SU-DHL-6 (cell line): ENCODE measurements around the gene RNASEH2C.

ENCODE experiments used
- H2AFZ ChIP-seq: fragments of 200-600 bp; sonication (generic); 2 replicates; pipeline ENCODE4 v1.6.1; 2014; ENCODE audit warnings: low read depth, mild to moderate bottlenecking, moderate library complexity, mixed read lengths, antibody characterized with exemption, low read length; ENCODE audit not compliant: severe bottlenecking
- H3F3A ChIP-seq: fragments of 200-600 bp; shearing (Covaris generic); 2 replicates; pipeline ENCODE4 v1.6.0; 2016; ENCODE audit warnings: antibody characterized with exemption, mild to moderate bottlenecking; ENCODE audit not compliant: insufficient read depth
- H3K27ac ChIP-seq: fragments of 200-600 bp; sonication (generic); 2 replicates; pipeline ENCODE4 v1.5.1; 2016; ENCODE audit warnings: low read depth, mild to moderate bottlenecking, low read length, moderate library complexity, mixed read lengths
- H3K27me3 ChIP-seq: fragments of 200-600 bp; sonication (generic), shearing (Covaris generic); 2 replicates; pipeline ENCODE4 v1.6.0; 2014; ENCODE audit warnings: mild to moderate bottlenecking, low read length
- H3K36me3 ChIP-seq: fragments of 200-600 bp; sonication (generic); 2 replicates; pipeline ENCODE4 v1.6.1; 2014; ENCODE audit warnings: mild to moderate bottlenecking, low read length, mixed read lengths
- H3K4me2 ChIP-seq: fragments of 300-600, 200-600 bp; shearing (Covaris generic), sonication (generic); 2 replicates; pipeline ENCODE4 v1.6.0; 2014; ENCODE audit warnings: low read length, low read depth, mild to moderate bottlenecking; ENCODE audit not compliant: poor library complexity, severe bottlenecking
- H3K4me3 ChIP-seq: fragments of 200-600 bp; sonication (generic); 2 replicates; pipeline ENCODE4 v1.5.1; 2014; ENCODE audit warnings: antibody characterized with exemption, low read length, mild to moderate bottlenecking, mixed read lengths; ENCODE audit not compliant: insufficient read depth, poor library complexity, severe bottlenecking
- H3K79me2 ChIP-seq: fragments of 200-600 bp; sonication (generic); 2 replicates; pipeline ENCODE4 v1.6.1; 2014; ENCODE audit warnings: mild to moderate bottlenecking, low read length, moderate library complexity; ENCODE audit not compliant: insufficient read depth
- H3K9ac ChIP-seq: fragments of 200-600 bp; sonication (generic); 2 replicates; pipeline ENCODE4 v1.7.0; 2014; ENCODE audit warnings: mild to moderate bottlenecking, low read length
- H3K9me2 ChIP-seq: fragments of 200-600 bp; sonication (generic); replicated peaks from 2 replicates; pipeline ENCODE4 v1.6.1; 2014; ENCODE audit warnings: low read length; ENCODE audit not compliant: insufficient read depth
- H3K9me3 ChIP-seq: fragments of 200-600 bp; sonication (generic); 2 replicates; pipeline ENCODE4 v1.6.1; 2014; ENCODE audit warnings: low read length, mixed read lengths; ENCODE audit not compliant: insufficient read depth
- H4K20me1 ChIP-seq: fragments of 200-600 bp; sonication (generic); 2 replicates; pipeline ENCODE4 v1.6.1; 2014; ENCODE audit warnings: low read depth, mild to moderate bottlenecking, antibody characterized with exemption, low read length, moderate library complexity, mixed read lengths
- CTCF ChIP-seq: fragments of 200-600 bp; sonication (generic); IDR thresholded peaks from one replicate; pipeline ENCODE4 v1.5.1; 2017; ENCODE audit warnings: antibody characterized with exemption, mild to moderate bottlenecking, low read length, moderate library complexity; ENCODE audit not compliant: insufficient read depth, poor library complexity, severe bottlenecking
- EZH2phosphoT487 ChIP-seq: fragments of 200-600 bp; sonication (generic), shearing (Covaris generic); conservative IDR thresholded peaks from 2 replicates; pipeline ENCODE4 v1.6.1; 2018; ENCODE audit warnings: mild to moderate bottlenecking, antibody characterized with exemption, low read length, moderate library complexity, mixed read lengths

Gene RNASEH2C

DNA sequence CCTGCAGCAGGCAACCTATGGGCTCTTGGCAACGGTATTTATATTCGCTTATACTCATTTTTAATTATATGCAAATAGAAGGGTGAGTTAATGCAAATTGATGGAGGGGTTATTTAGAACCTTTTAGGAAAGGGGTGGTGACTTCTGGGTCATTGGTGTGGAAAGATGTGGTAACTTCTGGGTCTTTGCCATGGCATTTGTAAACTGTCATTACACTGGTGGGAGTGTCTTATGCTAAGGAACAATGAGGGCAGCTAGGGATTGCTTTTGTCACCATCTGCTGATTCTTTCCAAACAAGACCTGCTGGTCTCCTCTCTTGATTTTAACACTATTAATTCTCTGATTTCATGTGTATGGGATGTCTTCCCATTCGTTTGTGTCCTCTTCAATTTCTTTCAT lies 20.2 kb downstream of the RNASEH2C start:
- Histone ChIP-seq H3K9me2 (no peaks in the 10 kb centered on the region), H3F3A (no peaks in the 10 kb centered on the region), H4K20me1 (no peaks in the 10 kb centered on the region), H3K27ac (no peak overlapping the region), H3K9ac (no peak overlapping the region), H3K4me3 (no peak overlapping the region), H3K36me3 (no peaks in the 10 kb centered on the region), H3K9me3 (no peaks in the 10 kb centered on the region), H3K4me2 (no peak overlapping the region), H3K79me2 (no peaks in the 10 kb centered on the region), H3K27me3 (no peaks in the 10 kb centered on the region), H2AFZ (no peak overlapping the region)
- TF ChIP-seq EZH2phosphoT487 (no peak), CTCF (no peak)

DNA sequence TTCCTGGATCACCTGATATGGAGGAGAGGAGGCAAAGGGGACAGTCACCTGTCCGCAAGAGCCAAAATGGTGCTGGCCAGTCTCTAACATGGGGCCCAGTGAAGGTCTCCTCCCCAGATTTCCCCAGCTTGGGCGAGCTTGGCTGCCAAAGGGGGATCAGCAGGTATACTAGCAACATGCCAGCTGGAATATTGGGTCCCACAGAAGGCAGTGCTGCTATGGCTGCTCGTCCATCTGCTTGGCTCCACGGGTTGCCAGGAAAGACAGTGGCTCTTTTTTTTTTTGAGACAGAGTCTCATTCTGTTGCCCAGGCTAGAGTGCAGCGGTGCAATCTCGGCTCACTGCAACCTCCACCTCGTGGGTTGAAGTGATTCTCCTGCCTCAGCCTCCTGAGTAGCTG lies 21.3 kb downstream of the RNASEH2C start:
- Histone ChIP-seq H3K79me2 (no peaks in the 10 kb centered on the region), H3K27me3 (no peaks in the 10 kb centered on the region), H4K20me1 (no peaks in the 10 kb centered on the region), H3K4me3 (no peak overlapping the region), H3K4me2 (no peak overlapping the region), H3K9ac (no peak overlapping the region), H3F3A (no peaks in the 10 kb centered on the region), H3K9me2 (no peaks in the 10 kb centered on the region), H2AFZ (no peak overlapping the region), H3K9me3 (no peaks in the 10 kb centered on the region), H3K36me3 (no peaks in the 10 kb centered on the region), H3K27ac (no peak overlapping the region)
- TF ChIP-seq CTCF = no peak
- TF ChIP-seq EZH2phosphoT487 = no peak

- Histone ChIP-seq H3K9ac (no peak overlapping the region), H3K4me3 (no peak overlapping the region)
These were observed 22.4 kb downstream of the RNASEH2C start for GRCh38 chr11:65698205-65698604.

More at GRCh38 chr11:65698205-65698604, 22.4 kb downstream of the RNASEH2C start:
- Histone ChIP-seq H3K27ac (no peak overlapping the region), H3K27me3 (no peaks in the 10 kb centered on the region), H3K4me2 (no peak overlapping the region), H4K20me1 (no peaks in the 10 kb centered on the region), H3K9me3 (no peaks in the 10 kb centered on the region), H3K79me2 (no peaks in the 10 kb centered on the region), H3F3A (no peaks in the 10 kb centered on the region), H3K9me2 (no peaks in the 10 kb centered on the region), H3K36me3 (no peaks in the 10 kb centered on the region), H2AFZ (no peak overlapping the region)
- TF ChIP-seq EZH2phosphoT487 (no peak), CTCF (no peak)
